ENCODE data around the gene SPOCK1.

DNA sequence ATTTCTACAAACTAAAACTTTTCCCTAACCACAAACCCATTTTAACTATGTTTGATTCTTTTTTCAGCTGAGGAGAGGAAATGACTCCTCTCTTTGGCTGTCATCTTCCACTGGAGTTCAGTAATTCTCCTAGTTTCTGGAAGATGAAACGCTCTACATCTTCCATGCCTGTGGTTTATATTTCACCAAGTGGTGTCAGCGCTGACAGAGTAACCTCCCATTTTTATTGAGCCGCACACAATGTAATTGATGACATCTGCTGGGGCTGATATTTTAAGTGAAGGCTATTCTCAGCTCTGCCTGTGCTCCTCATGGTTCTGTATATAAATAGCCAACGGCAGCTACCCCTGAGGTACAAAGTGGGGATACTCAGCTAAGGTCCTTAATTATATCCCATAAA, 234.6 kb downstream of the SPOCK1 start:
- TF ChIP-seq, protein P1, sequence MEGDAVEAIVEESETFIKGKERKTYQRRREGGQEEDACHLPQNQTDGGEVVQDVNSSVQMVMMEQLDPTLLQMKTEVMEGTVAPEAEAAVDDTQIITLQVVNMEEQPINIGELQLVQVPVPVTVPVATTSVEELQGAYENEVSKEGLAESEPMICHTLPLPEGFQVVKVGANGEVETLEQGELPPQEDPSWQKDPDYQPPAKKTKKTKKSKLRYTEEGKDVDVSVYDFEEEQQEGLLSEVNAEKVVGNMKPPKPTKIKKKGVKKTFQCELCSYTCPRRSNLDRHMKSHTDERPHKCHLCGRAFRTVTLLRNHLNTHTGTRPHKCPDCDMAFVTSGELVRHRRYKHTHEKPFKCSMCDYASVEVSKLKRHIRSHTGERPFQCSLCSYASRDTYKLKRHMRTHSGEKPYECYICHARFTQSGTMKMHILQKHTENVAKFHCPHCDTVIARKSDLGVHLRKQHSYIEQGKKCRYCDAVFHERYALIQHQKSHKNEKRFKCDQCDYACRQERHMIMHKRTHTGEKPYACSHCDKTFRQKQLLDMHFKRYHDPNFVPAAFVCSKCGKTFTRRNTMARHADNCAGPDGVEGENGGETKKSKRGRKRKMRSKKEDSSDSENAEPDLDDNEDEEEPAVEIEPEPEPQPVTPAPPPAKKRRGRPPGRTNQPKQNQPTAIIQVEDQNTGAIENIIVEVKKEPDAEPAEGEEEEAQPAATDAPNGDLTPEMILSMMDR (IDR thresholded peaks at IDR 0.05 in 8 of 11, conservative IDR thresholded peaks at IDR 0.05 in 3 of 11) = no peak
- no peak for TF ChIP-seq POLR2AphosphoS5 (IDR thresholded peaks at IDR 0.05)
